B cell (primary cell): ENCODE results near the gene TAS1R2. TPM values are rescaled to one million over a fixed set of nuclear protein-coding genes. Genes with fewer than 3 reads are reported as not detected.

Experiments used
- ATAC-seq: fragments of 200-7000 bp; cut with Tn5 transposase; one replicate; pipeline ENCODE4 v1.10.0; 2021; ENCODE audit warnings: low read depth, mild to moderate bottlenecking, moderate number of reproducible peaks, moderate library complexity
- CTCF ChIA-PET: fragments of 350-600 bp; sonication (Branson Sonifier 250); formaldehyde crosslinking; loops from one replicate; lab custom pipeline; 2021; ENCODE audit warnings: antibody characterized with exemption, inconsistent platforms; lab: Charles Lee
- POLR2A ChIA-PET: fragments of 350-600 bp; sonication (Branson Sonifier 250); formaldehyde crosslinking; loops from one replicate; lab custom pipeline; 2021; ENCODE audit warnings: antibody characterized with exemption; lab: Charles Lee
- DNase-seq: peaks from one replicate; pipeline ENCODE4 v3.0.0; 2013
- H2AFZ ChIP-seq: 2 replicates; pipeline ENCODE4 v1.6.1; 2012; ENCODE audit warnings: mild to moderate bottlenecking, low read depth, low read length; ENCODE audit not compliant: insufficient read depth, poor library complexity, severe bottlenecking
- H3K27ac ChIP-seq, 2 donors: 1 replicate in 1 of 2; 2 replicates in 1 of 2; pipeline ENCODE4 v1.5.1; 2012 to 2013; ENCODE audit warnings: low read length in 2 of 2, mild to moderate bottlenecking in 2 of 2, moderate library complexity in 1 of 2
- H3K27me3 ChIP-seq, 4 experiments: fragments of 200-600 bp in 1 of 4; sonication (generic) in 1 of 4; replicated peaks in 1 of 4; 1 replicate in 2 of 4; 2 replicates in 2 of 4; pipeline versions ENCODE4 v1.6.1 to v1.7.0; 2013 to 2016; ENCODE audit warnings: low read length in 3 of 4, mild to moderate bottlenecking in 2 of 4, mixed read lengths in 1 of 4, moderate library complexity in 1 of 4; ENCODE audit not compliant: insufficient read depth in 4 of 4, control insufficient read depth in 3 of 4; ENCODE audit errors: control extremely low read depth in 1 of 4
- H3K36me3 ChIP-seq, 2 experiments: replicated peaks in 1 of 2; 1 replicate in 1 of 2; 2 replicates in 1 of 2; pipeline versions ENCODE4 v1.6.1 to v1.7.1; 2013; ENCODE audit warnings: low read length in 1 of 2; ENCODE audit not compliant: insufficient read depth in 2 of 2, control insufficient read depth in 1 of 2; ENCODE audit errors: control extremely low read depth in 1 of 2, extremely low read depth in 1 of 2
- H3K4me1 ChIP-seq, 2 donors: fragments of 200-600 bp in 1 of 2; sonication (generic) in 1 of 2; 1 replicate in 1 of 2; 2 replicates in 1 of 2; pipeline versions ENCODE4 v1.5.1 to v1.6.1; 2013 to 2017; ENCODE audit warnings: low read length in 2 of 2; ENCODE audit not compliant: control insufficient read depth in 2 of 2, insufficient read depth in 2 of 2
- H3K4me2 ChIP-seq: replicated peaks from 2 replicates; pipeline ENCODE3; 2012; ENCODE audit warnings: mild to moderate bottlenecking, low read depth, low read length; ENCODE audit not compliant: poor library complexity, severe bottlenecking
- H3K4me3 ChIP-seq, 5 experiments: fragments of 200-600 bp in 1 of 5; sonication (generic) in 1 of 5; 1 replicate in 3 of 5; 2 replicates in 2 of 5; pipeline versions ENCODE4 v1.5.1 to v1.7.0; 2011 to 2016; ENCODE audit warnings: low read length in 4 of 5, mild to moderate bottlenecking in 4 of 5, low read depth in 2 of 5, control low read depth in 1 of 5, moderate library complexity in 1 of 5; ENCODE audit not compliant: insufficient read depth in 1 of 5; ENCODE audit errors: control extremely low read depth in 1 of 5, extremely low read depth in 1 of 5
- H3K79me2 ChIP-seq: fragments of 200-600 bp; sonication (generic); one replicate; pipeline ENCODE4 v1.6.0; 2016; ENCODE audit warnings: low read length; ENCODE audit not compliant: control insufficient read depth, insufficient read depth
- H3K9ac ChIP-seq: fragments of 200-600 bp; sonication (generic); 2 replicates; pipeline ENCODE4 v1.6.1; 2017; ENCODE audit warnings: mild to moderate bottlenecking, low read length, moderate library complexity
- H3K9me3 ChIP-seq, 3 donors: one replicate each; pipeline versions ENCODE4 v1.6.1 to v1.7.1; 2013; ENCODE audit warnings: low read length in 2 of 3; ENCODE audit not compliant: control insufficient read depth in 2 of 3, insufficient read depth in 1 of 3; ENCODE audit errors: control extremely low read depth in 1 of 3
- H4K20me1 ChIP-seq: 2 replicates; pipeline ENCODE4 v1.6.0; 2012; ENCODE audit warnings: mild to moderate bottlenecking, low read length; ENCODE audit not compliant: insufficient read depth, control insufficient read depth, poor library complexity, severe bottlenecking
- H3K27ac Mint-ChIP-seq: one replicate; pipeline ENCODE4 v1.8.0; 2021; ENCODE audit warnings: mixed read lengths
- H3K27me3 Mint-ChIP-seq: one replicate; pipeline ENCODE4 v1.8.0; 2021; ENCODE audit warnings: mixed read lengths
- H3K4me1 Mint-ChIP-seq: one replicate; pipeline ENCODE4 v1.8.0; 2021; ENCODE audit warnings: mixed read lengths
- H3K4me3 Mint-ChIP-seq: one replicate; pipeline ENCODE4 v1.8.0; 2021; ENCODE audit warnings: mixed read lengths
- H3K9me3 Mint-ChIP-seq: one replicate; pipeline ENCODE4 v1.8.0; 2022; ENCODE audit warnings: mixed read lengths; ENCODE audit not compliant: insufficient read depth
- EZH2 ChIP-seq: IDR thresholded peaks from 2 replicates; pipeline ENCODE4 v1.6.1; 2012; ENCODE audit warnings: borderline replicate concordance, low read depth, mild to moderate bottlenecking, moderate library complexity, low read length; ENCODE audit not compliant: insufficient read depth, poor library complexity, severe bottlenecking
- WGBS: methylation state at CpG from one replicate; pipeline ENCODE4 v1.1.5; 2013; ENCODE audit warnings: missing lambda C conversion rate; ENCODE audit not compliant: insufficient coverage; 5-methylcytosine and 5-hydroxymethylcytosine counted together
- intact Hi-C: fragments of 100-400 bp; cut with micrococcal nuclease; formaldehyde crosslinking; loops from one replicate; pipeline ENCODE4 v1.10.0; 2022
- polyA plus RNA-seq: library from polyadenylated mRNA; depleted of rRNA; stranded (reverse); fragments of >200 nt; gene quantifications from 2 replicates; pipeline ENCODE4 v1.2.3, GENCODE V29; 2012
- total RNA-seq, 2 donors: library from RNA; stranded (reverse); fragments of 120-200 nt in 1 of 2; gene quantifications; 1 replicate in 1 of 2; 2 replicates in 1 of 2; pipeline versions ENCODE4 v1.2.3 to v1.2.4, GENCODE V29; 2013 to 2022
- TF ChIP-seq, protein P1 (sequence below): fragments of 200-600 bp; IDR thresholded peaks from one replicate; pipeline ENCODE4 v1.8.0; 2022; ENCODE audit warnings: antibody characterized with exemption, mild to moderate bottlenecking

Gene TAS1R2
- total and polyA plus RNA-seq, 2 donors (not counting 1 experiment from before 2014, with no cell fraction given) = not detected

DNA sequence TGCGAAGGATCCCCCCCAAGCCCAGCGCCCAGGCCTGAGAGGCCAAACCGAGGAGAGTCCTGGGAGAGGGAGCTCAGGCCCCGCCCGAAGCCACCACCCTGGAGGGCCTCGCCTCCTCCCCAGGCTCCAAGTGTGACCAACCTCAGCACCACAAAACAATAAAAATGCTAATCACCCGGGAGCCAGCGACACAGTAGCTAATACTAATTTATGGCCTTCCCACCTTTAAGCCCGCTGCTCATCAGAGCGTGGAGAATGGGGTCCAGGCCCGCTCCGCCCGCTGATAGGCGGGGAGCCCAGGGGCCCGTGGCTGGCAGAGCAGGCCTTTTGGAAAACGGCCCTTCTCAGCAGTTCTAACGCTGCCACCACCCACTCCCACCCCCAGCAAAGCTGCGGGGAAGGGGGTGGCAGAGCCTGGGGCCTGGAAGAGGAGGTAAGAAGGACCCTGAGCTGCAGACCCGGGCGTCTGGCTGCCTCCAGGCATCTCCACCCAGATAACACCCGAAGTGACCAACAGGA is 20.4 kb upstream of the TAS1R2 start:
- no peaks in the 10 kb centered on the region for H3K9me3 ChIP-seq
- TF ChIP-seq, protein P1, sequence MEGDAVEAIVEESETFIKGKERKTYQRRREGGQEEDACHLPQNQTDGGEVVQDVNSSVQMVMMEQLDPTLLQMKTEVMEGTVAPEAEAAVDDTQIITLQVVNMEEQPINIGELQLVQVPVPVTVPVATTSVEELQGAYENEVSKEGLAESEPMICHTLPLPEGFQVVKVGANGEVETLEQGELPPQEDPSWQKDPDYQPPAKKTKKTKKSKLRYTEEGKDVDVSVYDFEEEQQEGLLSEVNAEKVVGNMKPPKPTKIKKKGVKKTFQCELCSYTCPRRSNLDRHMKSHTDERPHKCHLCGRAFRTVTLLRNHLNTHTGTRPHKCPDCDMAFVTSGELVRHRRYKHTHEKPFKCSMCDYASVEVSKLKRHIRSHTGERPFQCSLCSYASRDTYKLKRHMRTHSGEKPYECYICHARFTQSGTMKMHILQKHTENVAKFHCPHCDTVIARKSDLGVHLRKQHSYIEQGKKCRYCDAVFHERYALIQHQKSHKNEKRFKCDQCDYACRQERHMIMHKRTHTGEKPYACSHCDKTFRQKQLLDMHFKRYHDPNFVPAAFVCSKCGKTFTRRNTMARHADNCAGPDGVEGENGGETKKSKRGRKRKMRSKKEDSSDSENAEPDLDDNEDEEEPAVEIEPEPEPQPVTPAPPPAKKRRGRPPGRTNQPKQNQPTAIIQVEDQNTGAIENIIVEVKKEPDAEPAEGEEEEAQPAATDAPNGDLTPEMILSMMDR = no peak
- no peak for TF ChIP-seq EZH2
- no peak overlapping the region for H3K27ac Mint-ChIP-seq
- ChIA-PET CTCF (no interaction called here), POLR2A (no interaction called here)
- intact Hi-C loops = no loop called here
- H3K4me1 ChIP-seq = no peaks in the 10 kb centered on the region
- H3K36me3 ChIP-seq = no peaks in the 10 kb centered on the region
- H3K4me3 ChIP-seq = no peak overlapping the region
- H3K27me3 ChIP-seq = no peaks in the 10 kb centered on the region
- H3K79me2 ChIP-seq = no peaks in the 10 kb centered on the region
- no peaks in the 10 kb centered on the region for H3K4me1 Mint-ChIP-seq
- no peak overlapping the region for H3K4me2 ChIP-seq
- H2AFZ ChIP-seq = no peak overlapping the region
- no peak overlapping the region for H3K9ac ChIP-seq
- no peak for DNase-seq
- no peak for ATAC-seq
- no peaks in the 10 kb centered on the region for H3K27me3 Mint-ChIP-seq
- H3K4me3 Mint-ChIP-seq = no peak overlapping the region
- WGBS = 89% methylated on average over 16 of the region's 21 CpGs
- H3K9me3 Mint-ChIP-seq = no peaks in the 10 kb centered on the region
- no peaks in the 10 kb centered on the region for H4K20me1 ChIP-seq
- H3K27ac ChIP-seq = no peak overlapping the region

DNA sequence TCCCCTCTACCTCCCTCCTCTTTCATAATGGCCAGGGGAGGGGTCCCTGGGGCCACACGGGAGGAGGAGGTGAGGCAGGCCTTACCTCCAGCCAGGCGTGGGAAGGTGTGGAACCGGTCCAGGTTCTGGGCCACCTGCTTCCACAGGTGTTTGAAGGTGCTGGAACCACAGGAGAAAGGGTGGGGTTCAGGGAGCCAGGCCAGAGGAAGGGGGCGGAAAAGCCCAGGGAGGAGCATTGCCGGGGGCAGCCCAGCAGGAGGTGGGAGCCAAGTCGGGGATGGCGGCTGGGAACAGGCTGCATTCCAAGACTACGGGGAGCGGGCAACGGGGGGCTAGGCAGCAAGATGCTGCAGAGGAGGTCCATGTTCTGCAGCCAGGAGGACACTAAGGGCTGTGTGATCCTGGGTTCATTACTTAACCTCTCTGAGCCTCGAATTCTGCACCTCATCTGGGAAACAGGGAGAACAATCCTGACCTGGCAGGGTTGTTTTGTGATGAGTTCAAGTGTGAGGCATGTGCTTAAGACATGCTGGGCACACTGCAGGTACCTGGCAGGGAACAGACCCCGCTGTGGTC is 19.8 kb upstream of the TAS1R2 start:
- Histone ChIP-seq H3K27me3 (no peaks in the 10 kb centered on the region), H3K79me2 (no peaks in the 10 kb centered on the region), H3K9ac (no peak overlapping the region), H3K4me2 (no peak overlapping the region), H3K4me1 (no peaks in the 10 kb centered on the region), H4K20me1 (no peaks in the 10 kb centered on the region), H3K4me3 (no peak overlapping the region), H2AFZ (no peak overlapping the region), H3K9me3 (no peaks in the 10 kb centered on the region), H3K27ac (no peak overlapping the region), H3K36me3 (no peaks in the 10 kb centered on the region)
- H3K4me3 Mint-ChIP-seq = no peak overlapping the region
- H3K27ac Mint-ChIP-seq = no peak overlapping the region
- intact Hi-C loops = no loop called here
- ChIA-PET POLR2A (no interaction called here), CTCF (interaction anchor here (1.4 kb wide), 1 partner anchor 17 kb away, joined by 3 read pairs; no protein-coding TSS in a partner anchor)
- ATAC-seq (no peak), DNase-seq (no peak)
- H3K4me1 Mint-ChIP-seq = no peaks in the 10 kb centered on the region
- no peaks in the 10 kb centered on the region for H3K9me3 Mint-ChIP-seq
- no peaks in the 10 kb centered on the region for H3K27me3 Mint-ChIP-seq
- TF ChIP-seq, protein P1 = no peak
- TF ChIP-seq EZH2 = no peak
- 93% methylated on average over 12 of the region's 12 CpGs for WGBS
